ENCODE measurements around the gene EREG. TPM values are rescaled to one million over a fixed set of nuclear protein-coding genes. Genes with fewer than 3 reads are reported as not detected.

Gene EREG
- total and polyA plus RNA-seq, 9 donors, result 0.04 to 3.9 (median 0.15) TPM; not detected in 2

- Histone ChIP-seq H3K27ac (no peak overlapping the region), H3K4me1 (ENCODE audit: insufficient read depth) (no peaks in the 10 kb centered on the region)
- WGBS, 3 donors, result 67 to 79% (median 79%) methylated on average over 11 of the region's 11 CpGs
Observed at GRCh38 chr4:74431113-74431826, 66.3 kb downstream of the EREG start.

GRCh38 chr4:74433043-74433442, 68.1 kb downstream of the EREG start:
- 62 to 65% (median 64%) methylated on average over 2 of the region's 2 CpGs for WGBS, 3 donors
- Histone ChIP-seq H3K4me3 (no peak overlapping the region), H3K27ac (no peak overlapping the region), H3K27me3 (no peaks in the 10 kb centered on the region), H3K9me3 (no peaks in the 10 kb centered on the region), H3K4me1 (ENCODE audit: insufficient read depth) (no peaks in the 10 kb centered on the region), H3K36me3 (no peaks in the 10 kb centered on the region)
- no peak for DNase-seq
- intact Hi-C loops (cut with DNase I), result no loop called here
- TF ChIP-seq EP300 (IDR thresholded peaks at IDR 0.05), result no peak

More at GRCh38 chr4:74431113-74431826, 66.3 kb downstream of the EREG start:
- intact Hi-C loops (cut with DNase I), result no loop called here
- Histone ChIP-seq H3K9me3 (no peaks in the 10 kb centered on the region), H3K36me3 (no peaks in the 10 kb centered on the region), H3K27me3 (no peaks in the 10 kb centered on the region), H3K4me3 (no peak overlapping the region)
- no peak for TF ChIP-seq EP300 (IDR thresholded peaks at IDR 0.05)
- TF ChIP-seq POLR2A (IDR thresholded peaks at IDR 0.05), result no peak
- TF ChIP-seq CTCF (IDR thresholded peaks at IDR 0.05), result no peak
- no peak for DNase-seq

- no peak overlapping the region for H3K4me3 ChIP-seq
- no peaks in the 10 kb centered on the region for H3K9me3 ChIP-seq
- H3K27me3 ChIP-seq, result no peaks in the 10 kb centered on the region
- whole genome bisulfite sequencing, 3 donors, result 71 to 82% (median 74%) methylated on average over 7 of the region's 7 CpGs
- H3K27ac ChIP-seq, result no peak overlapping the region
- H3K36me3 ChIP-seq, result no peaks in the 10 kb centered on the region
- TF ChIP-seq EP300 (IDR thresholded peaks at IDR 0.05), result no peak
- no peak for TF ChIP-seq CTCF (IDR thresholded peaks at IDR 0.05)
- TF ChIP-seq POLR2A (IDR thresholded peaks at IDR 0.05), result no peak
- no peak for DNase-seq
- H3K4me1 ChIP-seq (ENCODE audit: insufficient read depth), result no peaks in the 10 kb centered on the region
- intact Hi-C loops (cut with DNase I), result no loop called here
Observed at GRCh38 chr4:74433541-74434172, 68.7 kb downstream of the EREG start.

GRCh38 chr4:74435296-74435695, 70.4 kb downstream of the EREG start:
- Histone ChIP-seq H3K4me3 (no peak overlapping the region), H3K27ac (no peak overlapping the region), H3K36me3 (no peaks in the 10 kb centered on the region), H3K4me1 (ENCODE audit: insufficient read depth) (no peaks in the 10 kb centered on the region), H3K27me3 (no peaks in the 10 kb centered on the region), H3K9me3 (no peaks in the 10 kb centered on the region)
- intact Hi-C loops (cut with DNase I), result no loop called here
- TF ChIP-seq EP300 (IDR thresholded peaks at IDR 0.05), result no peak
- WGBS, 3 donors, result 92 to 95% (median 94%) methylated on average over 1 of the region's 1 CpG
- no peak for DNase-seq

GRCh38 chr4:74437866-74438265, 72.9 kb downstream of the EREG start:
- no peaks in the 10 kb centered on the region for H3K4me1 ChIP-seq (ENCODE audit: insufficient read depth)
- H3K9me3 ChIP-seq, result no peaks in the 10 kb centered on the region

More at GRCh38 chr4:74437866-74438265, 72.9 kb downstream of the EREG start:
- Histone ChIP-seq H3K27ac (no peak overlapping the region), H3K27me3 (no peaks in the 10 kb centered on the region), H3K36me3 (no peaks in the 10 kb centered on the region), H3K4me3 (no peak overlapping the region)
- DNase-seq, result no peak
- intact Hi-C loops (cut with DNase I), result no loop called here
- 89 to 91% (median 89%) methylated on average over 3 of the region's 3 CpGs for WGBS, 3 donors
- no peak for TF ChIP-seq EP300 (IDR thresholded peaks at IDR 0.05)
- no peak for TF ChIP-seq POLR2A (IDR thresholded peaks at IDR 0.05)
- TF ChIP-seq CTCF (IDR thresholded peaks at IDR 0.05), result no peak

Other genes starting within 250 kb of the EREG start
- 10 to 100 TPM; 12.3 to 19.3 (median 14.5) TPM for gene MTHFD2L, start 207.0 kb upstream of the EREG start, total RNA-seq
- gene MTHFD2L, start 207.0 kb upstream of the EREG start, polyA plus RNA-seq, result 1 to 10 TPM; 5.8 to 8.6 TPM
- gene EPGN, start 56.7 kb upstream of the EREG start, total RNA-seq, result 1 to 10 TPM in 1 of 7 donors, under 1 TPM in 3, not detected in 3; 0.18 to 6.5 (median 0.35) TPM
- gene EPGN, start 56.7 kb upstream of the EREG start, polyA plus RNA-seq, result under 1 TPM; 0.19 to 0.40 TPM
- 10 to 100 TPM in 2 of 7 donors, 1 to 10 TPM in 3, under 1 TPM in 2; 0.48 to 72.7 (median 6.3) TPM for gene AREG, start 80.0 kb downstream of the EREG start, total RNA-seq
- 100 to 1,000 TPM in 1 of 2 donors, 1 to 10 TPM in 1; 6.7 to 146 TPM for gene AREG, start 80.0 kb downstream of the EREG start, polyA plus RNA-seq